ENCODE measurements around the gene KDM6A. TPM values are rescaled to one million over a fixed set of nuclear protein-coding genes. Genes with fewer than 3 reads are reported as not detected.
"Not testable (repeated sequence)": the region's sequence is repeated elsewhere in the genome, so short reads cannot be mapped to it uniquely, and the experiment has no call there.

KDM6A gene
- total RNA-seq, 4 donors from 2014 or later: 24.4 to 29.7 (median 26.8) TPM

GRCh38 chrX:45036161-45036560, 163.2 kb downstream of the KDM6A start:
- Histone ChIP-seq H3K27ac (no peak overlapping the region), H3K4me3 (no peak overlapping the region), H3K27me3 (no peaks in the 10 kb centered on the region), H3K9me3 (no peaks in the 10 kb centered on the region), H3K36me3 (peaks cover 0 to 8% (median 0%) of the 10 kb centered on the region in 3 donors), H3K4me1 (peaks cover 0 to 4% (median 0%) of the 10 kb centered on the region in 3 donors)
- no peak for TF ChIP-seq CTCF (IDR thresholded peaks at IDR 0.05)
- no peak for TF ChIP-seq POLR2A (IDR thresholded peaks at IDR 0.05)
- intact Hi-C loops (cut with DNase I): no loop called here
- WGBS, 2 donors: 82 to 96% methylated on average over 4 of the region's 4 CpGs
- DNase-seq: no peak

- H3K36me3 ChIP-seq; H3K4me1 ChIP-seq; intact Hi-C loops (cut with DNase I); H3K4me3 ChIP-seq; DNase-seq; H3K27me3 ChIP-seq; H3K9me3 ChIP-seq; H3K27ac ChIP-seq: not testable (repeated sequence)
- no CpG with 5 or more reads among the region's 28 CpGs for whole genome bisulfite sequencing, 2 donors
Observed at GRCh38 chrX:45040137-45040536, 167.1 kb downstream of the KDM6A start.

- WGBS, 2 donors: 79 to 87% methylated on average over 1 of the region's 1 CpG
- H3K9me3 ChIP-seq: no peaks in the 10 kb centered on the region
- peaks cover 0 to 4% (median 0%) of the 10 kb centered on the region in 3 donors for H3K36me3 ChIP-seq
- H3K27me3 ChIP-seq: no peaks in the 10 kb centered on the region
- H3K4me3 ChIP-seq: no peak overlapping the region
- H3K4me1 ChIP-seq: no peaks in the 10 kb centered on the region
- TF ChIP-seq POLR2A (IDR thresholded peaks at IDR 0.05) (no peak), CTCF (IDR thresholded peaks at IDR 0.05) (no peak)
- intact Hi-C loops (cut with DNase I): no loop called here
- no peak for DNase-seq
- no peak overlapping the region for H3K27ac ChIP-seq
Observed at GRCh38 chrX:45046417-45046816, 173.4 kb downstream of the KDM6A start.

- no peak overlapping the region for H3K27ac ChIP-seq
- H3K36me3 ChIP-seq: peaks cover 0 to 9% (median 0%) of the 10 kb centered on the region in 3 donors
- H3K4me1 ChIP-seq: no peaks in the 10 kb centered on the region
- no peak for TF ChIP-seq CTCF (IDR thresholded peaks at IDR 0.05)
- TF ChIP-seq POLR2A (IDR thresholded peaks at IDR 0.05): no peak
- no peak for DNase-seq
- H3K9me3 ChIP-seq: no peaks in the 10 kb centered on the region
- no peaks in the 10 kb centered on the region for H3K27me3 ChIP-seq
- H3K4me3 ChIP-seq: no peak overlapping the region
- intact Hi-C loops (cut with DNase I): no loop called here
Observed at GRCh38 chrX:45050558-45050957, 177.6 kb downstream of the KDM6A start.

- Histone ChIP-seq H3K36me3 (peaks cover 0 to 30% (median 0%) of the 10 kb centered on the region in 3 donors), H3K9me3 (no peaks in the 10 kb centered on the region), H3K27ac (no peak overlapping the region), H3K4me3 (no peak overlapping the region), H3K4me1 (no peaks in the 10 kb centered on the region), H3K27me3 (no peaks in the 10 kb centered on the region)
- 77 to 83% methylated on average over 2 of the region's 2 CpGs for WGBS, 2 donors
- intact Hi-C loops (cut with DNase I): no loop called here
- no peak for TF ChIP-seq POLR2A (IDR thresholded peaks at IDR 0.05)
- no peak for TF ChIP-seq CTCF (IDR thresholded peaks at IDR 0.05)
- DNase-seq: no peak
Observed at GRCh38 chrX:45056428-45057145, 183.6 kb downstream of the KDM6A start.

- intact Hi-C loops (cut with DNase I); H3K9me3 ChIP-seq; H3K27ac ChIP-seq; H3K4me1 ChIP-seq; H3K27me3 ChIP-seq; H3K4me3 ChIP-seq; DNase-seq: not testable (repeated sequence)
- peaks cover 0 to 50% (median 6%) of the 10 kb centered on the region in 3 donors for H3K36me3 ChIP-seq
- WGBS, 2 donors: 100% methylated on average over 1 of the region's 2 CpGs; no CpG with 5 or more reads in 1 of the 2 donors
Observed at GRCh38 chrX:45059906-45060305, 186.9 kb downstream of the KDM6A start.

Data from esophagus squamous epithelium (tissue), 5 donors.